AG04449 (cell line): Measurements from ENCODE around the gene PRCC.

Experiments
- CTCF ChIA-PET: fragments of 350-600 bp; formaldehyde crosslinking; extraction: SDS; loops from one replicate; lab custom pipeline; 2021; ENCODE audit warnings: antibody characterized with exemption; lab: Yijun Ruan, JAX
- POLR2A ChIA-PET: fragments of 400-600, 350-600 bp; formaldehyde crosslinking; extraction: SDS; loops from one replicate; lab custom pipeline; 2020; ENCODE audit warnings: antibody characterized with exemption, inconsistent platforms; lab: Yijun Ruan, JAX
- DNase-seq: peaks from one replicate; pipeline ENCODE4 v3.0.0-alpha.2; 2010; ENCODE audit warnings: low read depth, low spot score
- H3K4me3 ChIP-seq: 2 replicates; pipeline ENCODE4 v1.5.1; 2011; ENCODE audit warnings: low read depth, mild to moderate bottlenecking, control low read depth, low read length
- TF ChIP-seq, protein P1 (sequence below): IDR thresholded peaks from one replicate; pipeline ENCODE4 v1.5.1; 2011; ENCODE audit warnings: mild to moderate bottlenecking, moderate library complexity, low read length, control low read depth, inconsistent platforms; ENCODE audit not compliant: insufficient read depth; ENCODE audit errors: missing control alignments

PRCC gene

GRCh38 chr1:156845953-156846545 lies 78.7 kb downstream of the PRCC start:
- ChIA-PET POLR2A (no interaction called here), CTCF (interaction anchor here (0.7 to 6.6 kb wide), 4 partner anchors 8 to 49 kb away, joined by 3 to 69 read pairs (median 26); partner anchors contain the start of genes INSRR and NTRK1)
- H3K4me3 ChIP-seq = no peak overlapping the region
- TF ChIP-seq, protein P1, sequence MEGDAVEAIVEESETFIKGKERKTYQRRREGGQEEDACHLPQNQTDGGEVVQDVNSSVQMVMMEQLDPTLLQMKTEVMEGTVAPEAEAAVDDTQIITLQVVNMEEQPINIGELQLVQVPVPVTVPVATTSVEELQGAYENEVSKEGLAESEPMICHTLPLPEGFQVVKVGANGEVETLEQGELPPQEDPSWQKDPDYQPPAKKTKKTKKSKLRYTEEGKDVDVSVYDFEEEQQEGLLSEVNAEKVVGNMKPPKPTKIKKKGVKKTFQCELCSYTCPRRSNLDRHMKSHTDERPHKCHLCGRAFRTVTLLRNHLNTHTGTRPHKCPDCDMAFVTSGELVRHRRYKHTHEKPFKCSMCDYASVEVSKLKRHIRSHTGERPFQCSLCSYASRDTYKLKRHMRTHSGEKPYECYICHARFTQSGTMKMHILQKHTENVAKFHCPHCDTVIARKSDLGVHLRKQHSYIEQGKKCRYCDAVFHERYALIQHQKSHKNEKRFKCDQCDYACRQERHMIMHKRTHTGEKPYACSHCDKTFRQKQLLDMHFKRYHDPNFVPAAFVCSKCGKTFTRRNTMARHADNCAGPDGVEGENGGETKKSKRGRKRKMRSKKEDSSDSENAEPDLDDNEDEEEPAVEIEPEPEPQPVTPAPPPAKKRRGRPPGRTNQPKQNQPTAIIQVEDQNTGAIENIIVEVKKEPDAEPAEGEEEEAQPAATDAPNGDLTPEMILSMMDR = no peak
- DNase-seq = no peak

- ChIA-PET POLR2A (no interaction called here), CTCF (interaction anchor here (1.1 to 6.6 kb wide), 4 partner anchors 9 to 121 kb away, joined by 3 to 69 read pairs (median 28); partner anchors contain the start of genes INSRR and NTRK1)
- TF ChIP-seq, protein P1 = no peak
- DNase-seq = no peak
- H3K4me3 ChIP-seq = no peak overlapping the region
Observed at GRCh38 chr1:156846643-156847042, 79.3 kb downstream of the PRCC start.

- TF ChIP-seq, protein P1 = no peak
- DNase-seq = no peak
- POLR2A ChIA-PET = no interaction called here
- CTCF ChIA-PET = interaction anchor here (1.2 to 6.6 kb wide), 9 partner anchors 8 to 158 kb away, joined by 3 to 69 read pairs (median 4); partner anchors contain the start of genes INSRR and NTRK1
- no peak overlapping the region for H3K4me3 ChIP-seq
Observed at GRCh38 chr1:156847591-156848460, 80.5 kb downstream of the PRCC start.

DNA sequence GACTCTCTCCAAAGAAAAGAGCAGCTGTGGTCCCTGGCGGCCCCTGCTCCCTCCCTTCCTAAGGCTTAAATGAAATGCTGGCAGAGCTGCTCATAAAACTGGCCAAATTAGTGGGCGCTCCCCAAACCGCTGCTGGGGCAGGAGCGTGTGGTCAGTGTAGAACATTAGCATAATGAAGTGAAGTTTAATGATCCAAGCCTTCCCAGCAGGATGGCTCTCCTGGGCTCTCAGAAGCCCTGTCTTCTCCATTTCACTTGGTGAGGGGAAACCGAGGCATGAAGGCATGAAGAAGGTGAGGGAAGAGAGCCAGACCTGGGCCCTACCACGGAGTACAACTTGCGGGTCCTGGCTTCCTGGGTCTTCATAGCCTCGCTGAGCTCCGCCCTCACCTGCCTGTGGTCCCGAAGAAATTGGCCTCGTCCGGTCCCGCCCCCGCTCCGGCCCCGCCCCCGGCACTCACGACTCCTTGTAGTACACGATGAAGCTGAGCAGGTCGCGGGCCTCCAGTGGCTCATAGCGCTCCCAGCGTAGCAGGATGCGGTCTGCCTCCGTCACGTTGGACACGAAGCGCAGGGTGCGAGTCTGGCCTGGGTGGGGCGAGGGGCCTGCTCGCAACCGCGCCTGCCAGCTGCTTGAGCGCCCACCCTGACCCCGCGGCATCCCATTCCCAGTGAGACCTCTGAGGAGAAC lies 81.3 kb downstream of the PRCC start:
- ChIA-PET POLR2A (no interaction called here), CTCF (interaction anchor here (1.2 to 6.6 kb wide), 9 partner anchors 8 to 159 kb away, joined by 3 to 69 read pairs (median 4); partner anchors contain the start of genes INSRR and NTRK1)
- no peak for DNase-seq
- no peak overlapping the region for H3K4me3 ChIP-seq
- TF ChIP-seq, protein P1 = no peak

DNA sequence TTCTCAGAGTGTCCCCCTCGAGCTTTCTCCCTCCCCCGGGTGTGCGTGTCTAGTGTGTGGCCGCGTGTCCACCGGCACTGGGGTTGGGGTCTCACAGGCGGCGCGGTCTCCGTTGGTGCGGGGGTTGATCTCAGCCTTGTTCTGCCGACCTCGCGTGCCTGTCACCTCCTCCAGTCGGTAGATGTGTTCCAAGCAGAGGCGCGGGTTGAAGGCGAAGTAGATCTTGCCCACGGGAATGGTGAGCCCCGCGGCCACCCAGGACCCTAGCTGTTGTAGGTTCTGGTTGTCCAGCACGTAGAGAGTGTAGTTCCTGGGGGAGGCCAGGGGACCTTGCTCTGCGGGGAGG lies 81.8 kb downstream of the PRCC start:
- ChIA-PET POLR2A (no interaction called here), CTCF (interaction anchor here (1.2 to 6.6 kb wide), 8 partner anchors 8 to 160 kb away, joined by 3 to 69 read pairs (median 4); partner anchors contain the start of genes INSRR and NTRK1)
- TF ChIP-seq, protein P1 = no peak
- H3K4me3 ChIP-seq = no peak overlapping the region
- no peak for DNase-seq
